Measurements from ENCODE around the gene TNIP3.

- no peak for TF ChIP-seq ZNF274 (IDR thresholded peaks at IDR 0.05; ENCODE audit: low read depth, low read length)
- TF ChIP-seq YY1 (IDR thresholded peaks at IDR 0.05; ENCODE audit: insufficient read depth, insufficient read length): no peak
Measured at GRCh38 chr4:121144021-121144420, 20.1 kb downstream of the TNIP3 start.

Data from NT2/D1 (cell line).